ENCODE measurements around the gene FMNL2.

GRCh38 chr2:152459091-152459490 is 124.1 kb downstream of the FMNL2 start:
- TF ChIP-seq POLR2A (IDR thresholded peaks at IDR 0.05; ENCODE audit: low read depth, low read length) (no peak), POLR2AphosphoS5 (IDR thresholded peaks at IDR 0.05; ENCODE audit: low read depth, low read length) (no peak), TAF1 (IDR thresholded peaks at IDR 0.05; ENCODE audit: borderline replicate concordance, low read depth, low read length) (no peak)
